SK-N-SH treated with all-trans-retinoic acid at 6 μM for 48 hours (cell line): ENCODE measurements around the gene SEC22A.

Experiments
- ATAC-seq: fragments of 200-7000 bp; cut with Tn5 transposase; 3 replicates; pipeline ENCODE4 v1.9.1; 2020; ENCODE audit warnings: mild to moderate bottlenecking, moderate library complexity
- ARNTL ChIP-seq: fragments of 450-650 bp; formaldehyde crosslinking; IDR thresholded peaks from 2 replicates; pipeline ENCODE4 v1.5.0; 2020; ENCODE audit warnings: low read depth, mild to moderate bottlenecking, moderate library complexity, borderline replicate concordance
- CSDC2 ChIP-seq: fragments of 250-450 bp; sonication (Bioruptor Pico); IDR thresholded peaks from 2 replicates; pipeline ENCODE4 v1.5.0; 2020; ENCODE audit warnings: mild to moderate bottlenecking, moderate library complexity
- ESRRG ChIP-seq: fragments of 250-450 bp; sonication (Bioruptor Pico); IDR thresholded peaks from 2 replicates; pipeline ENCODE4 v1.6.1; 2021; ENCODE audit warnings: mild to moderate bottlenecking
- GLIS3 ChIP-seq: fragments of 250-450 bp; sonication (Bioruptor Pico); IDR thresholded peaks from 2 replicates; pipeline ENCODE4 v1.5.0; 2020; ENCODE audit warnings: mild to moderate bottlenecking, moderate library complexity
- ISL1 ChIP-seq: fragments of 250-450 bp; sonication (Bioruptor Pico); IDR thresholded peaks from 2 replicates; pipeline ENCODE4 v2.1.2; 2022; ENCODE audit warnings: mild to moderate bottlenecking, moderate library complexity
- OSR1 ChIP-seq: fragments of 250-450 bp; sonication (Bioruptor Pico); IDR thresholded peaks from 2 replicates; pipeline ENCODE4 v1.8.0; 2022; ENCODE audit warnings: moderate library complexity, mild to moderate bottlenecking, inconsistent platforms
- RARB ChIP-seq: fragments of 250-450 bp; sonication (Bioruptor Pico); IDR thresholded peaks from 2 replicates; pipeline ENCODE4 v1.8.0; 2021; ENCODE audit warnings: mild to moderate bottlenecking, moderate library complexity
- SNAI2 ChIP-seq: fragments of 250-450 bp; sonication (Bioruptor Pico); IDR thresholded peaks from 2 replicates; pipeline ENCODE4 v1.5.0; 2020; ENCODE audit warnings: mild to moderate bottlenecking, moderate library complexity
- TCF4 ChIP-seq: fragments of 250-450 bp; sonication (Bioruptor Pico); IDR thresholded peaks from 2 replicates; pipeline ENCODE4 v1.8.0; 2021; ENCODE audit warnings: mild to moderate bottlenecking, moderate library complexity, borderline replicate concordance
- TOX ChIP-seq: fragments of 250-450 bp; sonication (Bioruptor Pico); IDR thresholded peaks from 2 replicates; pipeline ENCODE4 v1.8.0; 2021; ENCODE audit warnings: mild to moderate bottlenecking, moderate library complexity, borderline replicate concordance
- ZC3H10 ChIP-seq: fragments of 250-450 bp; sonication (Bioruptor Pico); IDR thresholded peaks from 2 replicates; pipeline ENCODE4 v1.5.1; 2021; ENCODE audit warnings: mild to moderate bottlenecking, moderate library complexity
- ZFP3 ChIP-seq: fragments of 250-450 bp; sonication (Bioruptor Pico); IDR thresholded peaks from 2 replicates; pipeline ENCODE4 v1.5.0; 2020; ENCODE audit warnings: mild to moderate bottlenecking, moderate library complexity
- ZFP30 ChIP-seq: fragments of 450-650 bp; formaldehyde crosslinking; IDR thresholded peaks from 2 replicates; pipeline ENCODE4 v1.5.0; 2022; ENCODE audit warnings: mild to moderate bottlenecking, moderate library complexity
- ZNF565 ChIP-seq: fragments of 450-650 bp; formaldehyde crosslinking; conservative IDR thresholded peaks from 2 replicates; pipeline ENCODE4 v1.5.0; 2020; ENCODE audit warnings: low read depth, mild to moderate bottlenecking, moderate library complexity
- ZNF8 ChIP-seq: fragments of 450-650 bp; formaldehyde crosslinking; IDR thresholded peaks from 2 replicates; pipeline ENCODE4 v1.5.0; 2020; ENCODE audit warnings: mild to moderate bottlenecking, moderate library complexity
- TF ChIP-seq, protein P1 (sequence below): fragments of 250-450 bp; sonication (Bioruptor Pico); IDR thresholded peaks from 2 replicates; pipeline ENCODE4 v1.8.0; 2021; ENCODE audit warnings: low read depth, mild to moderate bottlenecking, moderate library complexity, borderline replicate concordance
- TF ChIP-seq, protein P2 (sequence below): fragments of 250-450 bp; sonication (Bioruptor Pico); IDR thresholded peaks from 2 replicates; pipeline ENCODE4 v1.5.1; 2020; ENCODE audit warnings: low read depth, mild to moderate bottlenecking, moderate library complexity
- TF ChIP-seq, protein P3 (sequence below): fragments of 250-450 bp; sonication (Bioruptor Pico); IDR thresholded peaks from 2 replicates; pipeline ENCODE4 v1.8.0; 2020; ENCODE audit warnings: mild to moderate bottlenecking, moderate library complexity, borderline replicate concordance
- TF ChIP-seq, protein P4 (sequence below): fragments of 250-450 bp; sonication (Bioruptor Pico); IDR thresholded peaks from 2 replicates; pipeline ENCODE4 v1.5.1; 2021; ENCODE audit warnings: mild to moderate bottlenecking, moderate library complexity

SEC22A gene

DNA sequence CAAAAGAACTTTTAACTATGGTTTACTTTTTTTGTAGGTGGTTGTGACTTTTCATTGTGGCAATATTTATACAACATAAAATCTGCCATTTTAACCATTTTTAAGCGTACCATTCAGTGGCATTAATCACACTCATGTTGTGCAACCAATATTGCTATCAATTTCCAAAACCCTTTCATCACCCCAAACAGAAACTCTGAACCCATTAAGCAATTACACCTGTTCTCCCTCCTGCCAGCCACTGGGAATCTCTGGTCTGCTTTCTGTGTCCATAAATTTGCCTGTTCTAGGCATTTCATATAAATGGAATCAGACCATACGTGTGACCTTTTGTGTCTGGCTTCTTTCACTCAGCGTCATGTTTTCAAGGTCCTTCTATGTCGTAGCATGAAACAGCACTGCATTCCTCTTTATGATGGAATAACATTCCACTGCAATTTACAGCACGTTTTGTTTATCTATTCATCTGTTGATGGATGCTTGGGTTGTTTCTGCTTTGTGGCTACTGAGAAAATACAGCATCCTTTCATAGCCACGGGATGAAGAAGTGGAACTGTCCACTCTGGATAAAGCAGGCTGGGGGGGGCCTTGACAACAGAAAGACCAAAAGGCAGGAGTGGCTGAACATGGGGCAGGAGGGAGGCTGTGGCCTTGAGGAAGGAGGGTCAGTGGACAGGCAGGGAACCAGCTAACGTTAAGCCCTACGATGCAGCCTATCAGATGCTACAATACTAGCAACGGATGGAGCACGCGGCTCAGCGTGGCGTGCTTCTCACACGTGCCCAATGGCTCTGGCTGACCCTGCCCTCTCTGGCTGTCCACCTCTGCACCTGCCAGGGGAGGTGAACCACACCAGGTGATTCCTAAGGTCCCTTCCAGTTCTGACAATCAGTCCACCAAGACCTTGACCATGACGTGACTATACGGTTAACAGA, 110.9 kb downstream of the SEC22A start:
- no peak for ATAC-seq
- TF ChIP-seq ZNF565 (CRISPR knock-in tag), result no peak
- TF ChIP-seq SNAI2 (CRISPR knock-in tag), result no peak
- TF ChIP-seq, protein P1, sequence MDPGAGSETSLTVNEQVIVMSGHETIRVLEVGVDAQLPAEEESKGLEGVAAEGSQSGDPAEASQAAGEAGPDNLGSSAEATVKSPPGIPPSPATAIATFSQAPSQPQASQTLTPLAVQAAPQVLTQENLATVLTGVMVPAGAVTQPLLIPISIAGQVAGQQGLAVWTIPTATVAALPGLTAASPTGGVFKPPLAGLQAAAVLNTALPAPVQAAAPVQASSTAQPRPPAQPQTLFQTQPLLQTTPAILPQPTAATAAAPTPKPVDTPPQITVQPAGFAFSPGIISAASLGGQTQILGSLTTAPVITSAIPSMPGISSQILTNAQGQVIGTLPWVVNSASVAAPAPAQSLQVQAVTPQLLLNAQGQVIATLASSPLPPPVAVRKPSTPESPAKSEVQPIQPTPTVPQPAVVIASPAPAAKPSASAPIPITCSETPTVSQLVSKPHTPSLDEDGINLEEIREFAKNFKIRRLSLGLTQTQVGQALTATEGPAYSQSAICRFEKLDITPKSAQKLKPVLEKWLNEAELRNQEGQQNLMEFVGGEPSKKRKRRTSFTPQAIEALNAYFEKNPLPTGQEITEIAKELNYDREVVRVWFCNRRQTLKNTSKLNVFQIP, result no peak
- TF ChIP-seq ISL1 (CRISPR knock-in tag), result peak; percentile 34; the same call in 1 of the 2 replicates
- TF ChIP-seq TCF4, result peak; percentile 37; the same call in 1 of the 2 replicates

DNA sequence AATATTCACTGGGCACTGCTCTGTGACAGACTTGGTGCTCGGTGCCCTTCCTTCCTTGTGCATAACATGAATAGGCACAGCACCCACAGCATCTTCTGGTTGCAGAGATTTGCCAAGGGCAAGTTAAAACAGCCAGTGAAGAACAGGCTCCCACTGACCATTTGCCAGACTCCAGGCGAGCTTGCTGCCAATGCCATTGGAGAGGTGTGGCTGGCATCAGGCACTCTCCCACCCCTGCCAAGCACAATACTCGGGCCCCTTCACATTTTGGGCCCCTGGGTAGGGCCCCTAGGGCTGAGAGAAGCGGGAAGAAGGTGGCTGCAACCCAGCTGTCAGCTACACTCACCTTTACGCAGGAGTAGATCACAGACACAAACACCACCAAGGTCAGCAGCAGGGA, 112.1 kb downstream of the SEC22A start:
- TF ChIP-seq GLIS3, result no peak
- TF ChIP-seq, protein P2, sequence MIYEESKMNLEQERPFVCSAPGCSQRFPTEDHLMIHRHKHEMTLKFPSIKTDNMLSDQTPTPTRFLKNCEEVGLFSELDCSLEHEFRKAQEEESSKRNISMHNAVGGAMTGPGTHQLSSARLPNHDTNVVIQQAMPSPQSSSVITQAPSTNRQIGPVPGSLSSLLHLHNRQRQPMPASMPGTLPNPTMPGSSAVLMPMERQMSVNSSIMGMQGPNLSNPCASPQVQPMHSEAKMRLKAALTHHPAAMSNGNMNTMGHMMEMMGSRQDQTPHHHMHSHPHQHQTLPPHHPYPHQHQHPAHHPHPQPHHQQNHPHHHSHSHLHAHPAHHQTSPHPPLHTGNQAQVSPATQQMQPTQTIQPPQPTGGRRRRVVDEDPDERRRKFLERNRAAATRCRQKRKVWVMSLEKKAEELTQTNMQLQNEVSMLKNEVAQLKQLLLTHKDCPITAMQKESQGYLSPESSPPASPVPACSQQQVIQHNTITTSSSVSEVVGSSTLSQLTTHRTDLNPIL, result no peak
- TF ChIP-seq ZNF8 (CRISPR knock-in tag), result no peak
- TF ChIP-seq, protein P3, sequence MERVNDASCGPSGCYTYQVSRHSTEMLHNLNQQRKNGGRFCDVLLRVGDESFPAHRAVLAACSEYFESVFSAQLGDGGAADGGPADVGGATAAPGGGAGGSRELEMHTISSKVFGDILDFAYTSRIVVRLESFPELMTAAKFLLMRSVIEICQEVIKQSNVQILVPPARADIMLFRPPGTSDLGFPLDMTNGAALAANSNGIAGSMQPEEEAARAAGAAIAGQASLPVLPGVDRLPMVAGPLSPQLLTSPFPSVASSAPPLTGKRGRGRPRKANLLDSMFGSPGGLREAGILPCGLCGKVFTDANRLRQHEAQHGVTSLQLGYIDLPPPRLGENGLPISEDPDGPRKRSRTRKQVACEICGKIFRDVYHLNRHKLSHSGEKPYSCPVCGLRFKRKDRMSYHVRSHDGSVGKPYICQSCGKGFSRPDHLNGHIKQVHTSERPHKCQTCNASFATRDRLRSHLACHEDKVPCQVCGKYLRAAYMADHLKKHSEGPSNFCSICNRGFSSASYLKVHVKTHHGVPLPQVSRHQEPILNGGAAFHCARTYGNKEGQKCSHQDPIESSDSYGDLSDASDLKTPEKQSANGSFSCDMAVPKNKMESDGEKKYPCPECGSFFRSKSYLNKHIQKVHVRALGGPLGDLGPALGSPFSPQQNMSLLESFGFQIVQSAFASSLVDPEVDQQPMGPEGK, result no peak
- TF ChIP-seq, protein P4, sequence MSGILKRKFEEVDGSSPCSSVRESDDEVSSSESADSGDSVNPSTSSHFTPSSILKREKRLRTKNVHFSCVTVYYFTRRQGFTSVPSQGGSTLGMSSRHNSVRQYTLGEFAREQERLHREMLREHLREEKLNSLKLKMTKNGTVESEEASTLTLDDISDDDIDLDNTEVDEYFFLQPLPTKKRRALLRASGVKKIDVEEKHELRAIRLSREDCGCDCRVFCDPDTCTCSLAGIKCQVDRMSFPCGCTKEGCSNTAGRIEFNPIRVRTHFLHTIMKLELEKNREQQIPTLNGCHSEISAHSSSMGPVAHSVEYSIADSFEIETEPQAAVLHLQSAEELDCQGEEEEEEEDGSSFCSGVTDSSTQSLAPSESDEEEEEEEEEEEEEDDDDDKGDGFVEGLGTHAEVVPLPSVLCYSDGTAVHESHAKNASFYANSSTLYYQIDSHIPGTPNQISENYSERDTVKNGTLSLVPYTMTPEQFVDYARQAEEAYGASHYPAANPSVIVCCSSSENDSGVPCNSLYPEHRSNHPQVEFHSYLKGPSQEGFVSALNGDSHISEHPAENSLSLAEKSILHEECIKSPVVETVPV (CRISPR knock-in tag), result no peak
- TF ChIP-seq ISL1 (CRISPR knock-in tag), result no peak
- TF ChIP-seq CSDC2 (CRISPR knock-in tag), result no peak
- TF ChIP-seq, protein P1, result no peak
- TF ChIP-seq ESRRG (CRISPR knock-in tag), result no peak
- no peak for TF ChIP-seq OSR1 (CRISPR knock-in tag)
- TF ChIP-seq ARNTL (CRISPR knock-in tag), result no peak
- no peak for TF ChIP-seq TCF4
- no peak for ATAC-seq

DNA sequence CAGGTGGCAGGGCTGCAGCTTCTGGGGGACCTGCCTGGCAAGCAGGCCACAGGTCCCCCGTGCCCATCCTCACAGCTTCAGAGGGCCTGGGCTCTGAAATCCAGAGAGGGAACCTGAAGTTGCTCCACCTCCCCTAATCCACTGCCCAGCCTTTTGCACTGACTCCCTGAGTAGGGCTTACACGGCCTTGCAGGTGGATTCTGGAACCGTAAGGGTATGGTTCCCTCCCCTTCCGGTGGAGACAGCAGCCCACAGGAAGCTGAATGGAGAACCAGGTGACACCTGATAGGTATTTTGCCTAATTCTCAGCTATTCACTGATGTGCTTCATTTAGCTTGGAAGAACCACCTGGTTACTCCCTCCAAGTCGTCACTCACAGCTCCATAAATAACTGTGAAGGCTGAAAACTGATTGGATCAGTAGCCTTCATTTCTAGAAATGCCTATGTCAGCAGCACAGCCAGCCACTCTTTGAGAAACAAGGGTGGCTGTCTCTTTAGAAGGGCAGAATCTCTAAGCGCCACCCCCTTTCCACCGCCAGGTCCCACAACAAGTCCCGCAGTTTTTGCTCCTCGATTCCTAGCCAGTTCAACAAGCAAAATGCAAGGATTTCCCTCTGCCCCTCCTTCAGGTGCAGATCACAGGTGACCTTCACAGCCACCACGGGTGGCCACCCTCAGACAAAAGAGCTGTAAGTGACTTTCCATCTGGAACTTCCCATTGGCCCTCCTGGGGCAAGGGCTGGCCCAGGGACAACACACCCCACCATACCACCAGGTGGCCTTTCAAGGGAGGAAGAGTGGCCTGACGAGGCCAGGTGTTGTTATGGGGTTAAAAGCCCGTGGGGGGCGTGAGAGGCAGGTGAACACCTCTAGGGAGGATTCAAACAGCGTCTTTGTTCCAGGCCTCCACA, 112.9 kb downstream of the SEC22A start:
- no peak for TF ChIP-seq RARB (CRISPR knock-in tag)
- TF ChIP-seq ESRRG (CRISPR knock-in tag), result no peak
- TF ChIP-seq CSDC2 (CRISPR knock-in tag), result no peak
- TF ChIP-seq ZC3H10 (CRISPR knock-in tag), result no peak
- no peak for TF ChIP-seq ZFP30 (CRISPR knock-in tag)
- no peak for TF ChIP-seq TOX (CRISPR knock-in tag)
- no peak for TF ChIP-seq ZFP3 (CRISPR knock-in tag)
- TF ChIP-seq, protein P1, result no peak
- TF ChIP-seq, protein P3, result no peak
- TF ChIP-seq ZNF8 (CRISPR knock-in tag), result no peak
- no peak for TF ChIP-seq GLIS3
- no peak for TF ChIP-seq ISL1 (CRISPR knock-in tag)
- TF ChIP-seq ZNF565 (CRISPR knock-in tag), result no peak
- TF ChIP-seq, all 23 proteins: peak for 0
- no peak for ATAC-seq
